Stimulated activated memory B cell treated with anti-CD40 and anti-IgM and Interleukin-4, amounts not matched to agents 10 μg/mL and 1 μg/mL and 100 μg/mL, for 72 hours (primary cell): ENCODE measurements around the gene APOBEC4.
"Not testable (repeated sequence)": the region's sequence is repeated elsewhere in the genome, so short reads cannot be mapped to it uniquely, and the experiment has no call there.

Experiments used
- ATAC-seq: fragments of 150-1000 bp; cut with Tn5 transposase; 2 replicates; pipeline ENCODE4 v1.10.0; 2021
- H3K27ac Mint-ChIP-seq: one replicate; pipeline ENCODE4 v1.8.0; 2022; ENCODE audit warnings: mild to moderate bottlenecking, mixed read lengths
- H3K27me3 Mint-ChIP-seq: one replicate; pipeline ENCODE4 v1.8.0; 2022; ENCODE audit warnings: mixed read lengths
- H3K36me3 Mint-ChIP-seq: one replicate; pipeline ENCODE4 v1.8.0; 2022; ENCODE audit warnings: mixed read lengths
- H3K4me1 Mint-ChIP-seq: one replicate; pipeline ENCODE4 v1.8.0; 2022; ENCODE audit warnings: mixed read lengths
- H3K4me3 Mint-ChIP-seq: one replicate; pipeline ENCODE4 v1.8.0; 2022; ENCODE audit warnings: mild to moderate bottlenecking, moderate library complexity, mixed read lengths
- H3K9me3 Mint-ChIP-seq: one replicate; pipeline ENCODE4 v1.8.0; 2022; ENCODE audit warnings: mixed read lengths

APOBEC4 gene

DNA sequence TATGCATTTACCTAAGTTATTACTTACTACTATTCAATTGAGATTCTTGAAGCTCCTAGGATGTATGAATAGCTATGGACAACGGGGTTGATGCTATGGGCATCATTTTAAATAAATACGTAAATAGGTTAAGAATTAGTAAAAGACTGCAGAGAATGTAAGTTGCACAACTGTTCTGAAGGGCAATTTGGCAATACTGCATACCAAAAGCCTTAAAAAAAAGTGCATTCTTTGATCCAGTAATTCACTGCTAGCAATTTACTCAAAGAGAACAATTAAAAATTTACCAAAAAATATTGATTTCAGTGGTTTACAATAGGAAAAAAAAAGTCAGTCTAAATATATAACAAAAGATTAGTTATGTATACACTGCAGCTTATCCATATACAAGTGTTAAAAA, 21.0 kb downstream of the APOBEC4 start:
- Mint-ChIP-seq H3K4me3 (no peak overlapping the region), H3K9me3 (no peaks in the 10 kb centered on the region), H3K27ac (no peak overlapping the region), H3K36me3 (peaks cover 20% of the 10 kb centered on the region), H3K4me1 (peaks cover 34% of the 10 kb centered on the region), H3K27me3 (no peaks in the 10 kb centered on the region)
- no peak for ATAC-seq

DNA sequence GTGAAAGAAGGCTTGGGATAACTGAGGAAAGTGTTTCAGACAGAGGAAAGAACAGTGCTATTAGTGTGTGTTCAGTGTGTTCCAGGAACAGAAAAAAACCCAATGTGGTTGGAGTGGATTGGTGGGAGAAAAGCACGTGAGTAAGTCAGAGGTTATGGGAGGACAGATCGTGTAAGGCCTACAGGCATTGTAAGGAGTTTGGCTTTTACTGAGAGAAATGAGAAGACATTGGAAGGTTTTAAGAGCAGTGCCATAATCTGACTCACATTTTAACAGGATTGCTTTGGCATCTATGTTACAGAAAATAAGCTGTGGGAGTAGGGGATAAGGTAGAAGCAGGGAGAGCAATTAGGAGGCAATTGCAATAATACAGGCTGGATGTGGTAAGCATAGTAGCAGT, 22.4 kb downstream of the APOBEC4 start:
- Mint-ChIP-seq H3K36me3 (peaks cover 22% of the 10 kb centered on the region), H3K27me3 (no peaks in the 10 kb centered on the region), H3K9me3 (no peaks in the 10 kb centered on the region), H3K4me3 (peak overlapping the region; percentile 26), H3K4me1 (peaks cover 26% of the 10 kb centered on the region), H3K27ac (peak overlapping the region; percentile 16)
- ATAC-seq = no peak

DNA sequence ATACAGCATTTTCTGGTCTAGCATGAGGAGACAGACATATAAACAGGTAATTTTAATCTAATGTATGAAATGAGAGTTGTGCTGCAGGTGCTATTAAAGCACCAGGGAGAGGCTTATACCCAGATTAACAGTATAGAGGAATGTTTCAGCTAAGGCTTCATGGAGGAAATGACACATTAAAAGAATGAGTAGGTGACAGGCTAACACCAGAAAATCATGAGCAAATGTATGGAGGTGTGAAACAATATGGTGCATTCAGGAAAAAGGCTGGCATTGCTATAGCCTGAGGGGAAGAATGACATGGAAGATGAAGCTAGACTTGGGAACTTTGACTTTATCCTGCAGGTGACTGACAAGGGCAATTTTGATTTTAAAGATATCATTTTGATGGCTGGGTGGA, 24.6 kb downstream of the APOBEC4 start:
- Mint-ChIP-seq H3K27me3 (no peaks in the 10 kb centered on the region), H3K36me3 (peaks cover 36% of the 10 kb centered on the region), H3K9me3 (no peaks in the 10 kb centered on the region), H3K4me1 (peaks cover 29% of the 10 kb centered on the region), H3K27ac (peak overlapping the region; percentile 48), H3K4me3 (no peak overlapping the region)
- ATAC-seq = no peak

DNA sequence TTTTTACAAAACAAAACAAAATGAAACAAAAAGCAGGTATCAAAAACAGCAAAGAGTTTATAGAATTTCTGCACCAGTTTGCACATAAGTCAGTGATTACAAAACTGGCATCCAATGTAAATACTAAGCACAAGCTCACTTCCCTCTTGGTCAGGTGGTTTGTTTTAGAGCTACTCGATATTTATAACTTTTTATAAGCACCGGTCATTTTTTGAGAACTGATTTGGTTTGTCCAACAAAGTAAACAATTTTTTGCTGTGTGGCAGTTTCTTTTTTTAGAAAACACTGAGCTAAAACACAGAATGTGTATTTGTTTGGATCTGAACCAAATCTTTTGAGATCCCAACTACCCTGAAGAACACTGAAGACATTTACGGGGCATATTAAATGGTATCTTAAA, 26.9 kb downstream of the APOBEC4 start:
- H3K4me1 Mint-ChIP-seq = peaks cover 35% of the 10 kb centered on the region
- H3K4me3 Mint-ChIP-seq, H3K9me3 Mint-ChIP-seq, ATAC-seq, H3K27me3 Mint-ChIP-seq: not testable (repeated sequence)
- peaks cover 36% of the 10 kb centered on the region for H3K36me3 Mint-ChIP-seq
- H3K27ac Mint-ChIP-seq = peak overlapping the region; percentile 59

DNA sequence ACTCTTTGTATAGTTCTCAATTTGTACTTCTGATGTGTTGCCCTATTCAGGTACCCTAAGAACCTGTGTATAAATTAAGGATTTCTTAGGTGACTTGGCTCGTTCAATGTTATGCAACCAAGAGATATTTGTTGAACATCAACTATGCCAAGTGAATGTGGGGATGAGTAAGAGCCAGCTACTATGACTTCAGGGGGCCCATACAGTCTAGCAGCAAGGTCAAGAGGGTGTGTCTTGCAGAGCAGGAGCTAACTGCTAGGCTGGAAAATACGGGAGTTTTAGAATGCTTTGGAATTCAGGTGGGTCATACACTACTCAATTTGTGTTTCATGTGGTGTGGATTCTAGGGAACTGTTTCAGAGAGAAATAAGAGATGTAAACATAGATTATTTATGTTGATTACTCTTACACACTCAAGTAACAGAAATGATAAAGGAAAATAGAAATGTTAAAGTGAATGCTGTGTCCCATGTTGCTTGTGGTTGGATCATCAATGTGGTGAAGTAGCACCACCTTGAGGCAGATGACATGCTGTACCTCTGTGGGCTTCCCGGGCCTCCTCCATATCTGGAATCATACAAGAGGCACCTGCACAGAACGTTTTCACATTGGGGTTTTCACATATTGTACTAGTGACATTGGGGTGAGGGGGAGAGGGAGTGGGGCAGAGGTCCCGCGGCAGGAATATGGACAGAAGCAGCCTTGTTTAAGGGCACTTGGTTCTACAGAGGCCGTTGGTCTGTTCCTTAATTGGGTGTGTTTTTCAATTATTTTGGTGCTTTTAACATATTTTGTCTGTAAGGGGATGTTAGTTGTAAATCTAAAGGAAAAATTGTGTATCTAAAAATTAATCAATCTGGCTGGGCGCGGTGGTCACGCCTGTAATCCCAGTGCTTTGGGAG, 30.0 kb downstream of the APOBEC4 start:
- peaks cover 17% of the 10 kb centered on the region for H3K36me3 Mint-ChIP-seq
- peaks cover 24% of the 10 kb centered on the region for H3K4me1 Mint-ChIP-seq
- no peak overlapping the region for H3K27ac Mint-ChIP-seq
- no peaks in the 10 kb centered on the region for H3K9me3 Mint-ChIP-seq
- H3K27me3 Mint-ChIP-seq = no peaks in the 10 kb centered on the region
- peak; percentile 84 for ATAC-seq
- H3K4me3 Mint-ChIP-seq = no peak overlapping the region

DNA sequence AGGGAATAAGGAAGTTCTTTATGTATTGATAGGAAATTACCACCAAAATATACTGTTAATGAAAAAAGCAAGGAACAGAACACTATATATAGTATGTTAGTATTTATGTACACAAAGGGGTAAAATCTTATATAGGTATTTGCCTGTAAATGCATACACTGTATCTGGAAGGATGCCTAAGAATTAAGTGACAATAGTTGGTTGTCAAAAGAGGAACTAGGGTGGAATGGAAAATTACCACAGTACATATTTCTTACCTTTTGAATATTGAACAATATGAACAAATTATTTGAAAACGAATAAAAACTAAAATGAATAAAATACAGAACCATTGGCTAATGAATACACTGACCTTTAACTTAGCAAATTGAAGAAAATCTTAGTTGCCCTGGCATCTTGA, 31.1 kb downstream of the APOBEC4 start:
- no peaks in the 10 kb centered on the region for H3K9me3 Mint-ChIP-seq
- peaks cover 24% of the 10 kb centered on the region for H3K4me1 Mint-ChIP-seq
- H3K27ac Mint-ChIP-seq = no peak overlapping the region
- H3K36me3 Mint-ChIP-seq = peaks cover 16% of the 10 kb centered on the region
- no peak overlapping the region for H3K4me3 Mint-ChIP-seq
- no peaks in the 10 kb centered on the region for H3K27me3 Mint-ChIP-seq
- ATAC-seq = no peak

DNA sequence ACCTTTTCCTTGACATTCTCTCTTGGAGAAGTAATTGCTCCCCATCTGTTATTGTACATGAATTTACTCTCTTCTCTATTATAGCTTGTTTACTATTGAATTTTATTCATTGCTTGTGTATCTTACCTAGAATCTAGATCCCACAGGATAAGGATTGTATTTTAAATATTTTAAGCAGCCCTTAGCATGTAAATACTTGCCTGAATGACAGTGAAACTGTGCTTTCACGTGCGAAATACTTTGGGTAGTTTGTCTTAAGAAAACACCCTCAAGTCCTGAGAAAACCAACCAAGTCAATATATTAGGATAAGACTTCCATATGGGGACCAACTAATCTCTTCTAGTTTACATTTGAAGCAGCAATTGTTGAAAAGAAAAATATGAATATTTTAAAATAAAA, 32.8 kb downstream of the APOBEC4 start:
- Mint-ChIP-seq H3K27me3 (no peaks in the 10 kb centered on the region), H3K9me3 (no peaks in the 10 kb centered on the region), H3K27ac (no peak overlapping the region), H3K36me3 (peaks cover 10% of the 10 kb centered on the region), H3K4me3 (no peak overlapping the region), H3K4me1 (peaks cover 17% of the 10 kb centered on the region)
- ATAC-seq = no peak

DNA sequence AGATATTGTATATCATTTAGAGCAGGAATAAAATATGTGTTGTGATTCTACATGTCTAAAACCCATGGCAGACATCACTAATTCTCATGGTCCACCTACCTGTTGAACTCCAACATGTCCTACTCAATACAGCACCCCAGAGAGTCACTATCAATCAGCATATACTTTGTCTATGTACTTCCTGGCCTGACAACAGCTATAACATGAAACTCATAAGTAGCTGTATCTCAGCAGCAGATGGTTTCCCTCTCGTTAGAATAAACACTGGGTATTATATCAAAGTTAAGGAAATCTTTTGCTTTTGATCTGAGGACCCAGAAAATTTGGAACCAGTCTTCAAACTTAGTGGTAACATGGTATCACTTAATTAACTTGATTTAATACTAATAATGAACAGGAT, 33.3 kb downstream of the APOBEC4 start:
- no peak overlapping the region for H3K27ac Mint-ChIP-seq
- H3K9me3 Mint-ChIP-seq = no peaks in the 10 kb centered on the region
- no peak for ATAC-seq
- peaks cover 5% of the 10 kb centered on the region for H3K27me3 Mint-ChIP-seq
- peaks cover 8% of the 10 kb centered on the region for H3K36me3 Mint-ChIP-seq
- H3K4me1 Mint-ChIP-seq = peaks cover 17% of the 10 kb centered on the region
- H3K4me3 Mint-ChIP-seq = no peak overlapping the region

DNA sequence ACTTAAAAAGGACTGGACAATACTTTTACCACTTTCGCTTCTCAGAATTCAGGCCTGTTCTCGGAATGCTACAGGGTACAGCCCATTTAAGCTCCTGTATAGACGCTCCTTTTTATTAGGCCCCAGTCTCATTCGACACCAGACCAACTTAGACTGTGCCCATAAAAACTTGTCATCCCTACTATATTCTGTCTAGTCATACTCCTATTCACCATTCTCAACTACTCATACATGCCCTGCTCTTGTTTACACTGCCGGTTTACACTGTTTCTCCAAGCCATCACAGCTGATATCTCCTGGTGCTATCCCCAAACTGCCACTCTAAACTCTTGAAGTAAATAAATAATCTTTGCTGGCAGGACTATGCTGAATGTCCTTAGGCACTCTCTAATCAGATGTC, 34.9 kb downstream of the APOBEC4 start:
- not testable (repeated sequence) for H3K36me3 Mint-ChIP-seq, ATAC-seq, H3K9me3 Mint-ChIP-seq, H3K4me3 Mint-ChIP-seq, H3K27ac Mint-ChIP-seq
- Mint-ChIP-seq H3K27me3 (peaks cover 12% of the 10 kb centered on the region), H3K4me1 (peaks cover 12% of the 10 kb centered on the region)

DNA sequence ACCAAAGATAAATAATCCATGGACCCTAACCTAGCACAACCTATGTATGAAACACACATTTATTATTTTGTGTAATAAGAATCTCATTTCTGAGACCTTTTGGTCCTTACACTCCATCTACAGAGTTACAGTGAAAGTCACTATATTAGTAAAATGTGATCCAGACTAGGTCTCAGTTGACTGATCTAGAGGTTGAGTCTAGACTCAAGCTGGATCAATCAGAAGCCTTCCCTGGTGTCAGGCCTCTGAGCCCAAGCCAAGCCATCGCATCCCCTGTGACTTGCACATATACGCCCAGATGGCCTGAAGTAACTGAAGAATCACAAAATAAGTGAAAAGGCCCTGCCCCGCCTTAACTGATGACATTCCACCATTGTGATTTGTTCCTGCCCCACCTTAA, 40.1 kb downstream of the APOBEC4 start:
- H3K27me3 Mint-ChIP-seq = peaks cover 12% of the 10 kb centered on the region
- not testable (repeated sequence) for H3K9me3 Mint-ChIP-seq, H3K27ac Mint-ChIP-seq, H3K4me3 Mint-ChIP-seq, ATAC-seq, H3K36me3 Mint-ChIP-seq
- H3K4me1 Mint-ChIP-seq = peaks cover 19% of the 10 kb centered on the region

DNA sequence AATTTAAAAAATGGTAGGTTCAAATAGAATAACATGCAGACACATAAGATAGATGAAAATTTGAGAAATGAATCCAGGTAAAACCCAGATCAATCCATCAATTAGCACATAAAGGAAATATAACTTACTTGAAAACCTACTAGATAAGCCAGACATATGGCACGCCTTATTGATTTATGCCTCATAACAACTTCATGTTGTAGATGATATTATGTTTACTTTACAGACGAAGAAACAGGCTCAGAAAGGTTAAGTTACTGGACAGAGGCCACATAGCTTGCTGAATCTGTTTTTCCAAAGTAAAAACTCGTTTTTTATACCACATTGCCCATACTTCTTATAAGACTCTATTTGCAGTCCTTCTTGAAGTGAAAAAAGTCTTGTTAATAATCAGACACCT, 40.7 kb downstream of the APOBEC4 start:
- H3K9me3 Mint-ChIP-seq = no peaks in the 10 kb centered on the region
- peaks cover 12% of the 10 kb centered on the region for H3K27me3 Mint-ChIP-seq
- no peak overlapping the region for H3K4me3 Mint-ChIP-seq
- no peak for ATAC-seq
- no peak overlapping the region for H3K27ac Mint-ChIP-seq
- H3K36me3 Mint-ChIP-seq = no peaks in the 10 kb centered on the region
- H3K4me1 Mint-ChIP-seq = peaks cover 23% of the 10 kb centered on the region

DNA sequence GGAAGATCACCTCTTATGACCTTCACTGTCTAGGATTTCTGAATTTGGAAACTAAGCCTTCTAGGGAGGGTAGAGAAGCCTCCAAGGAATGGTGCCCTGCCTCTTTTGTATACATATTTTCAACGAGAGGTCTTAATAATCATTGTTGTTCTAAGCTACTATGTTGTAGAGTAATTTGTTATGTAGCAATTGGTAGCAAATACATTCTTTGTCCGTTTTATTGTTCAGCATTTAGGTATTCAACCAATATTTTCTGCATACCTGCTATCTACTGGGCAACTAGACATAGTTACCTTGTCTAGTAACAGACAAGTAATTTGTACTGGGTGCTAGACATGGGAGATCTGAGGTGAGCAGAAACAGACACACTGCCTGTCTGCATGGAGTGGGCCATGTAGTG, 42.1 kb downstream of the APOBEC4 start:
- H3K27ac Mint-ChIP-seq = no peak overlapping the region
- no peak for ATAC-seq

DNA sequence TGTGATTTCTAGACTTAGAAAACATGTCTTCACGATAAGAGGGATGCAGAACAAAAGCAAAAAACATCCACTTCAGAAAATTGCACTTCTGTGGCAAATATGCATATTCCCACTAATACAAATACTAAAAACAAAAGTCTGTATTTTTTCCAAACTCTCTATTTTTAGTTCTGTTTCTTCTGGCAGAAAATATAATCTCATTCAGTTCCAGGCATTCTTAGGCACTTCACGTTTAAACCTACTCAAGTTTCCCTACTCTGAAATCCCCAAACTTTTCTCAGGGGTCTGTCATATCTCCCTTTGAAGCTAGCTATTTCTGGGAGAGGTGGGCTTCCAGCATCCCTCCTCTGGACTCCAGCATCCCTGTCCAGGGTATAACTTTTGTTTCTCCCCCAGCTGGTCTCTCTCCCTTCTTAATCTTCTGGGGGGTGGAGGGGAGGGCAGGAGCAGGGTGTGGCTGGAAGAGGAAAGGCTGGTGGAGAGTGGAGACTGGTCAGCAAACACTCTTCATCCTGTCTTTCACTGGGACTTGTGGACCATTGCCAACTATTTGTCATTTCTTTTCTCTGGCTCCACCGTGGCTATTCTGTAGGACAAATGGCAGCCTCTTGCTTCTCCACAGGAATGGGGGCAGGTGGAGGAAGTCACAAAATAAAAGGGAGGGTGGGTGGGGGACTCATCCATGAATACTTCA, 43.2 kb downstream of the APOBEC4 start:
- Mint-ChIP-seq H3K9me3 (no peaks in the 10 kb centered on the region), H3K4me3 (no peak overlapping the region), H3K36me3 (no peaks in the 10 kb centered on the region), H3K4me1 (peaks cover 39% of the 10 kb centered on the region), H3K27ac (peak overlapping the region; percentile 91), H3K27me3 (peaks cover 9% of the 10 kb centered on the region)
- no peak for ATAC-seq

More for the DNA sequence above, 42.1 kb downstream of the APOBEC4 start:
- Mint-ChIP-seq H3K4me3 (no peak overlapping the region), H3K36me3 (no peaks in the 10 kb centered on the region), H3K27me3 (peaks cover 12% of the 10 kb centered on the region), H3K9me3 (no peaks in the 10 kb centered on the region), H3K4me1 (peaks cover 34% of the 10 kb centered on the region)

DNA sequence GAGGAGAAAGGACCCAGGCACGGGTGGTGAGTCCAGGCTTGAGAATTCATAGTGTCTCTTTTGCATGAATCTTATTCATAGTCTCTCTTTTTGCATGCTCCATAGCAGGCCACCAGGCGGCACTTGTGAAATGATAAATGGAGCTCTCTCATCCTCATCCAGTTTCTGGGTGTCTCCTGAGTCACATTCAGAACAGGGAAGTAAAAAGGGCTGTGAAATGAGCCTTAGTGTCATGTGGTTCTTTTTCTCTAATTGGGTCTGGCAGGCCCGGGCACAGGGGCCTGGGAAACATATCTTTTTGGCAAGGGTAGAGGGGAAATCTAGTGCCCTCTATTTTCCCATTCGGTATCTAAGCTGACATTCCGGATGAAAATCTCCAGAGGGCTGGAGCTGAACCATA, 43.8 kb downstream of the APOBEC4 start:
- Mint-ChIP-seq H3K9me3 (peaks cover under 1% of the 10 kb centered on the region), H3K27me3 (peaks cover 3% of the 10 kb centered on the region), H3K27ac (peak overlapping the region; percentile 91), H3K4me3 (peak overlapping the region; percentile 34), H3K4me1 (peaks cover 45% of the 10 kb centered on the region), H3K36me3 (no peaks in the 10 kb centered on the region)
- ATAC-seq = peak; percentile 78

DNA sequence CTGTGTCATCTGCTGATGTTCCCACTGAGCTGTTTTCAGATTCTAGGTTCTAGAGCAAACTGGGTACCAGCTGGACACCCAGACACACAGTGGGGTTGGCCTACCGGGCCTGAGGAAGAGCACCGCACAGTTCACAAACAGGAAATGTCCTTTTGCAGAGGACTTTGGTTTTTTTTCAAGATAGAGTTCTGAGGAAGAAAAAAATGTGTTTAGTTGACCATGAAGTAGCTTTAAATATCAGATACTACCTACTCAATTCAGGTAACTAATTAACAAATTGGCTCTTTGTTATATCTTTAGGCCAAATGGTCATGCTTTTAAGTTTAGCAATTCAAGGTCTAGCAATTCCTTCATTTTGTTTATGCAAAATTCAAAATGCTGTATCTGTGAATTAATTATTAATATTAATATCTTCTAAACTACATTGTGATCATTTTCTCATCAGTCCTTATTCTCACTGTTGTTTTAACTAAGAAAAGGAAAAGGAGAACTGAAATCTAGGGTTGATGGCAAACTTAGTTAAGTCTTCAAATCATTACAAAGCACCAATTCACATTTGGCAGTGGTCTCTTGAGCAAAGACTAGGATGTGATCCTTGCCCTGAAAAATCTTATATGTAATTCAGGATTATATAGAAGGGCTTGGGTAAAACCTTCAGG, 45.7 kb downstream of the APOBEC4 start:
- Mint-ChIP-seq H3K4me1 (peaks cover 63% of the 10 kb centered on the region), H3K4me3 (peak overlapping the region; percentile 62), H3K9me3 (peaks cover 4% of the 10 kb centered on the region), H3K27ac (peak overlapping the region; percentile 90), H3K27me3 (no peaks in the 10 kb centered on the region), H3K36me3 (no peaks in the 10 kb centered on the region)
- ATAC-seq = peak; percentile 59
